GM12872 (cell line): ENCODE measurements around the gene ITGB5.

Experiments
- CTCF ChIP-seq: IDR thresholded peaks from 3 replicates; pipeline ENCODE4 v1.5.1; 2011; ENCODE audit warnings: low read depth, mild to moderate bottlenecking, low read length, moderate library complexity; ENCODE audit not compliant: insufficient read depth

Gene ITGB5

GRCh38 chr3:124915254-124915653 lies 28.1 kb upstream of the ITGB5 start:
- TF ChIP-seq CTCF = no peak

- no peak for TF ChIP-seq CTCF
Observed at GRCh38 chr3:124907957-124908356, 20.8 kb upstream of the ITGB5 start.

GRCh38 chr3:124904835-124905492 lies 17.8 kb upstream of the ITGB5 start:
- TF ChIP-seq CTCF = no peak

GRCh38 chr3:124903896-124904834 lies 17.0 kb upstream of the ITGB5 start:
- no peak for TF ChIP-seq CTCF

- no peak for TF ChIP-seq CTCF
Observed at GRCh38 chr3:124896824-124897526, 9.8 kb upstream of the ITGB5 start.

GRCh38 chr3:124895756-124896155 lies 8.6 kb upstream of the ITGB5 start:
- no peak for TF ChIP-seq CTCF

GRCh38 chr3:124893526-124893925 lies 6.4 kb upstream of the ITGB5 start:
- TF ChIP-seq CTCF = no peak
